Thyroid gland (tissue), 4 donors: ENCODE measurements around the gene HOMER2.

ENCODE experiments used
- CTCF ChIP-seq, 6 experiments: fragments of 200-600 bp in 3 of 6; fragments of 450-650 bp in 3 of 6; sonication (generic) in 3 of 6; IDR thresholded peaks; one replicate each; pipeline ENCODE4 v1.5.1; 2016 to 2019; ENCODE audit warnings: antibody characterized with exemption in 6 of 6, mild to moderate bottlenecking in 2 of 6, inconsistent platforms in 1 of 6, moderate library complexity in 1 of 6
- POLR2A ChIP-seq, 2 donors: fragments of 450-650 bp; IDR thresholded peaks; one replicate each; pipeline ENCODE4 v1.6.1; 2017; ENCODE audit warnings: antibody characterized with exemption in 2 of 2, mild to moderate bottlenecking in 2 of 2, moderate library complexity in 1 of 2

- no peak for TF ChIP-seq CTCF (IDR thresholded peaks at IDR 0.05)
- no peak for TF ChIP-seq POLR2A (IDR thresholded peaks at IDR 0.05)
Observed at GRCh38 chr15:82854554-82854953, 98.0 kb downstream of the HOMER2 start.
